Fibroblast of mammary gland (primary cell): Measurements from ENCODE around the gene TRIM56.

ENCODE experiments used
- DNase-seq: peaks from one replicate; pipeline ENCODE4 v3.0.0-alpha.2; 2010; ENCODE audit warnings: low read depth
- H3K4me3 ChIP-seq: 2 replicates; pipeline ENCODE4 v1.5.1; 2011; ENCODE audit warnings: low read depth, mild to moderate bottlenecking, low read length, moderate library complexity; ENCODE audit not compliant: control insufficient read depth
- CTCF ChIP-seq: conservative IDR thresholded peaks from 2 replicates; pipeline ENCODE4 v1.5.1; 2011; ENCODE audit warnings: low read depth, low read length, inconsistent platforms; ENCODE audit not compliant: control insufficient read depth, insufficient read depth

TRIM56 gene

GRCh38 chr7:101121991-101122932 lies 37.0 kb downstream of the TRIM56 start:
- H3K4me3 ChIP-seq: peak overlapping the region; percentile 33
- DNase-seq: peak; percentile 98
- TF ChIP-seq CTCF: no peak

GRCh38 chr7:101122933-101123702 lies 37.8 kb downstream of the TRIM56 start:
- no peak for TF ChIP-seq CTCF
- H3K4me3 ChIP-seq: no peak overlapping the region
- no peak for DNase-seq

GRCh38 chr7:101123703-101124068 lies 38.4 kb downstream of the TRIM56 start:
- no peak for DNase-seq
- H3K4me3 ChIP-seq: no peak overlapping the region
- TF ChIP-seq CTCF: no peak

DNA sequence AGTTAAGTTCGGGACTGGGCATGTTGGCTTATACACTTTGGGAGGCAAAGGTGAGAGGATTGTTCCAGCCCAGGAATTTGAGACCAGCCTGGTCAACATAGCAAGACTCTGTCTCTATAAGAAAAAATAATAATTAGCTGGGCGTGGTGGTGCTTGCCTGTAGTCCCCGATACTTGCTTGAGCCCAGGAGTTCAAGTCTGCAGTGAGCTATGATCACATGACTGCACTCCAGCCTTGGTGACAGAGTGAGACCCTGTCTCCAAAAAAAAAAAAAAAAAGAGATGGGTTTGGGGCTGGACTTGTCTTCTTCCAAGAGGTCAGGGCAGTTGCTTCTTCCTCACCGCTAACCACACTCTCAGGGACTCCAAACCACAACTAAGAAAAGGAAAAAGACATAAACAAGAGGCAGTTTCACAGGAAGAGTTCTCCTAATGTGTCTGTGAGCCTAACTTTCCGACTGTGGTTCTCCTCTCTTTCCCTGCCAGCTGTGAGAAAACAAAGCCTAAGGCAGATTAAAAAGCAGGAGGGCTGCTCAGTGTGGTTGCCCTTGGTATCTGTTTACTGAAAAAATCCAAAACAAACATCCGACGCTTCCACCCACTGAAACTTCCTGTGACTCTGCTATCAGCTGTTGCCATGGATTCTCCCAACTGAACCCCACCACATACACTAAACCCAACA lies 39.2 kb downstream of the TRIM56 start:
- TF ChIP-seq CTCF: no peak
- peak; percentile 80 for DNase-seq
- no peak overlapping the region for H3K4me3 ChIP-seq

- peak overlapping the region; percentile 99 for H3K4me3 ChIP-seq
- peak; percentile 85 for DNase-seq
- TF ChIP-seq CTCF: no peak
Measured at GRCh38 chr7:101125989-101126650, 40.8 kb downstream of the TRIM56 start.
